ENCODE data around the gene NRG3. TPM values are rescaled to one million over a fixed set of nuclear protein-coding genes. Genes with fewer than 3 reads are reported as not detected.

NRG3 gene
- total RNA-seq, 1 experiment from 2014 or later = 0.66 TPM

DNA sequence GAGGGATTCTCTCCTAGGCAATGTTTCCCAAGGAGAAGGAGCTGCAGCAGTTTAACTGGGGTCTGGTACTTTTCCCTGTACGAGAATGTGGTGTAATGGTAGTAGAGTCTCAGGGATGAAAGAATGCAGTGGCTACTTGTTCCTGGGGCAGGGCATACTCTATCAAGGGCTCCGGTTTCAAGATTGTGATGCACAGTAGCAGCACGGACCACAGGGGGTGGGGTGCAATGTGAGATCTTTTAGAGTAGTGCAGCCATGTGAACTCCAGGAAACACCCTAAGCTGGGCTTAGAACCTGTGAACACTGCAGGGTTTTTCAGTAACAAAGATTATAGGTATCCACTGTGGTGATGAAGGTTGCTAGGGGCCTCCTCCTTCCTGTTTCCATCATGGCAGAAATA is 903.9 kb downstream of the NRG3 start:
- 0 out of 2 replicates have a peak, but pooled peaks cover 5% of the 10 kb centered on the region for H3K9me3 ChIP-seq
- intact Hi-C loops (cut with micrococcal nuclease; ENCODE audit: unreplicated experiment) = no loop called here
- H3K36me3 ChIP-seq (ENCODE audit: control insufficient read depth, insufficient read depth, low read length) = no peaks in the 10 kb centered on the region; the same call in 1 of the 2 replicates
- Mint-ChIP-seq H3K4me1 (ENCODE audit: low read depth, unreplicated experiment) (no peaks in the 10 kb centered on the region), H3K27me3 (ENCODE audit: insufficient read depth, unreplicated experiment) (no peaks in the 10 kb centered on the region), H3K4me3 (ENCODE audit: unreplicated experiment) (no peak overlapping the region), H3K27ac (ENCODE audit: unreplicated experiment) (no peak overlapping the region), H3K9me3 (ENCODE audit: unreplicated experiment) (peaks cover 24% of the 10 kb centered on the region), H3K36me3 (ENCODE audit: insufficient read depth, unreplicated experiment) (no peaks in the 10 kb centered on the region)
- POLR2A ChIA-PET = no interaction called here
- no peaks in the 10 kb centered on the region for H3K4me1 ChIP-seq
- no TSS peak for BruUV-seq (replicated peaks)
- no peak overlapping the region for H3K4me3 ChIP-seq (ENCODE audit: low read depth, low read length)
- CTCF ChIA-PET = no interaction called here
- no peaks in the 10 kb centered on the region for H3K27me3 ChIP-seq (replicated peaks; ENCODE audit: control insufficient read depth, insufficient read depth, low read length)
- TF ChIP-seq, protein P1, sequence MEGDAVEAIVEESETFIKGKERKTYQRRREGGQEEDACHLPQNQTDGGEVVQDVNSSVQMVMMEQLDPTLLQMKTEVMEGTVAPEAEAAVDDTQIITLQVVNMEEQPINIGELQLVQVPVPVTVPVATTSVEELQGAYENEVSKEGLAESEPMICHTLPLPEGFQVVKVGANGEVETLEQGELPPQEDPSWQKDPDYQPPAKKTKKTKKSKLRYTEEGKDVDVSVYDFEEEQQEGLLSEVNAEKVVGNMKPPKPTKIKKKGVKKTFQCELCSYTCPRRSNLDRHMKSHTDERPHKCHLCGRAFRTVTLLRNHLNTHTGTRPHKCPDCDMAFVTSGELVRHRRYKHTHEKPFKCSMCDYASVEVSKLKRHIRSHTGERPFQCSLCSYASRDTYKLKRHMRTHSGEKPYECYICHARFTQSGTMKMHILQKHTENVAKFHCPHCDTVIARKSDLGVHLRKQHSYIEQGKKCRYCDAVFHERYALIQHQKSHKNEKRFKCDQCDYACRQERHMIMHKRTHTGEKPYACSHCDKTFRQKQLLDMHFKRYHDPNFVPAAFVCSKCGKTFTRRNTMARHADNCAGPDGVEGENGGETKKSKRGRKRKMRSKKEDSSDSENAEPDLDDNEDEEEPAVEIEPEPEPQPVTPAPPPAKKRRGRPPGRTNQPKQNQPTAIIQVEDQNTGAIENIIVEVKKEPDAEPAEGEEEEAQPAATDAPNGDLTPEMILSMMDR (IDR thresholded peaks at IDR 0.05; ENCODE audit: insufficient read depth in 1 of 2, low read depth in 1 of 2, low read length in 1 of 2, severe bottlenecking in 1 of 2, unreplicated experiment in 1 of 2) = no peak
- no peak for DNase-seq

DNA sequence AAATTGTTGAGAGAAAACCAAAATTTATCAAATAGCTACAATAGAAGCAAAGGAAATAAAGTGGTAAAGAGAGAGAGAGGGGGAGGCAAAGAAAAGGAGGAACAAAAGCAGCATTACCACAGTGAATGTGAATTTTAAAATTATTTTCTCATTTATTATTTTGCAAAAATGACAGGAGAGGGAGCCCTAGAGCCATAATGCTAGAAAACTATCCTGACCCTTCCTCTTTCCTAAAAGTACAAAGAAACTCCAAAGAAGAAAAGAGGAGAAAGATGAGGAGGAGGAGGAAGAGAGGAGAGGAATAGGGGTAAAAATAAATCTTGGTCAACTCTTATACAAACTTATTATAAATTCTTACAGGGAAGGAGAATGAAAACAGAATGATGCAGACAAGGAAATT is 921.5 kb downstream of the NRG3 start:
- intact Hi-C loops (cut with micrococcal nuclease; ENCODE audit: unreplicated experiment) = loop anchor here (1.0 to 10.0 kb wide), 4 partner anchors 138 to 576 kb away; no protein-coding TSS in a partner anchor
- DNase-seq = no peak
- H3K27me3 ChIP-seq (replicated peaks; ENCODE audit: control insufficient read depth, insufficient read depth, low read length) = no peaks in the 10 kb centered on the region
- Mint-ChIP-seq H3K27me3 (ENCODE audit: insufficient read depth, unreplicated experiment) (no peaks in the 10 kb centered on the region), H3K4me1 (ENCODE audit: low read depth, unreplicated experiment) (peaks cover 8% of the 10 kb centered on the region), H3K4me3 (ENCODE audit: unreplicated experiment) (no peak overlapping the region), H3K36me3 (ENCODE audit: insufficient read depth, unreplicated experiment) (peaks cover under 1% of the 10 kb centered on the region), H3K27ac (ENCODE audit: unreplicated experiment) (no peak overlapping the region), H3K9me3 (ENCODE audit: unreplicated experiment) (peaks cover 6% of the 10 kb centered on the region)
- TF ChIP-seq, protein P1 (IDR thresholded peaks at IDR 0.05; ENCODE audit: insufficient read depth in 1 of 2, low read depth in 1 of 2, low read length in 1 of 2, severe bottlenecking in 1 of 2, unreplicated experiment in 1 of 2) = peak; percentile 37 to 40
- no peaks in the 10 kb centered on the region for H3K4me1 ChIP-seq
- CTCF ChIA-PET = interaction anchor here (0.7 kb wide), 1 partner anchor 173 kb away, joined by 4 read pairs; no protein-coding TSS in a partner anchor
- no peak overlapping the region for H3K4me3 ChIP-seq (ENCODE audit: low read depth, low read length)
- H3K36me3 ChIP-seq (ENCODE audit: control insufficient read depth, insufficient read depth, low read length) = no peaks in the 10 kb centered on the region
- no TSS peak for BruUV-seq (replicated peaks)
- no peaks in the 10 kb centered on the region for H3K9me3 ChIP-seq
- POLR2A ChIA-PET = no interaction called here

DNA sequence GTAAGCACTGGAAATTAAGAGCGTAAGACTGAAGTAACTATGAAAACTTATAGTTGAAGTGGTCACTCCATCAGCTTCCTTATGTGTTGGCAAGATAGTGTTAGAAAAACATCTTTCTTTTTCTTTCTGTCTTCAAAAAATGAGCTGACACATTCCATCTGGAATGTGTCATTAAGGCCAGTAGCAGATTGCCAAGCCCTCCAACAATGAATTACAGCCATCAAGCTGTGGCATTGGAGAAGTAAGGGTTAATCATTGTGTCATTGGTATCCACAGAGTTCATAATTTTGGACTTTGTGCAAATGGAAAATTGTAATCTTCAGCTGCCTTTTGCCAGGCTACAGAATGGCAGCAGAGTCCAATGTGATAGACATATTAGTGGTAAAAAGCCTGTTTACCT is 926.3 kb downstream of the NRG3 start:
- Histone ChIP-seq H3K4me1 (0 out of 2 replicates have a peak, but pooled peaks cover 7% of the 10 kb centered on the region), H3K9me3 (no peaks in the 10 kb centered on the region), H3K27me3 (replicated peaks; ENCODE audit: control insufficient read depth, insufficient read depth, low read length) (no peaks in the 10 kb centered on the region), H3K36me3 (ENCODE audit: control insufficient read depth, insufficient read depth, low read length) (no peaks in the 10 kb centered on the region), H3K4me3 (ENCODE audit: low read depth, low read length) (no peak overlapping the region)
- H3K9me3 Mint-ChIP-seq (ENCODE audit: unreplicated experiment) = no peaks in the 10 kb centered on the region
- peaks cover 12% of the 10 kb centered on the region for H3K4me1 Mint-ChIP-seq (ENCODE audit: low read depth, unreplicated experiment)
- no peak for DNase-seq
- no peak overlapping the region for H3K4me3 Mint-ChIP-seq (ENCODE audit: unreplicated experiment)
- intact Hi-C loops (cut with micrococcal nuclease; ENCODE audit: unreplicated experiment) = no loop called here
- BruUV-seq (replicated peaks) = no TSS peak
- no peaks in the 10 kb centered on the region for H3K27me3 Mint-ChIP-seq (ENCODE audit: insufficient read depth, unreplicated experiment)
- POLR2A ChIA-PET = no interaction called here
- TF ChIP-seq, protein P1 (IDR thresholded peaks at IDR 0.05; ENCODE audit: insufficient read depth in 1 of 2, low read depth in 1 of 2, low read length in 1 of 2, severe bottlenecking in 1 of 2, unreplicated experiment in 1 of 2) = no peak
- CTCF ChIA-PET = interaction anchor here (0.5 kb wide), 1 partner anchor 53 kb away, joined by 3 read pairs; no protein-coding TSS in a partner anchor
- H3K36me3 Mint-ChIP-seq (ENCODE audit: insufficient read depth, unreplicated experiment) = no peaks in the 10 kb centered on the region
- no peak overlapping the region for H3K27ac Mint-ChIP-seq (ENCODE audit: unreplicated experiment)

Measured in Caco-2 (cell line).